Upper lobe of left lung (tissue), 6 donors: ENCODE measurements around the gene RNF180. TPM values are rescaled to one million over a fixed set of nuclear protein-coding genes. Genes with fewer than 3 reads are reported as not detected.
"Not testable (repeated sequence)": the region's sequence is repeated elsewhere in the genome, so short reads cannot be mapped to it uniquely, and the experiment has no call there.

Source experiments
- ATAC-seq, 2 donors: fragments of 200-7000 bp; cut with Tn5 transposase; one replicate each; pipeline ENCODE4 v1.9.1; 2022; ENCODE audit warnings: mild to moderate bottlenecking in 2 of 2, moderate library complexity in 2 of 2; ENCODE audit not compliant: low FRiP score in 2 of 2
- DNase-seq, 2 donors: peaks; one replicate each; pipeline ENCODE4 v3.0.0-alpha.2; 2019 to 2020
- H3K27ac ChIP-seq, 4 donors: fragments of 200-600 bp; sonication (generic); one replicate each; pipeline ENCODE4 v1.5.1; 2016 to 2019
- H3K27me3 ChIP-seq, 4 donors: fragments of 200-600 bp; sonication (generic); one replicate each; pipeline ENCODE4 v1.5.1; 2017 to 2019
- H3K36me3 ChIP-seq, 4 donors: fragments of 200-600 bp; sonication (generic); one replicate each; pipeline ENCODE4 v1.5.1; 2016 to 2019
- H3K4me1 ChIP-seq, 4 donors: fragments of 200-600 bp; sonication (generic); one replicate each; pipeline ENCODE4 v1.5.1; 2018 to 2019
- H3K4me3 ChIP-seq, 4 donors: fragments of 200-600 bp; sonication (generic); one replicate each; pipeline ENCODE4 v1.5.1; 2017 to 2019; ENCODE audit warnings: mild to moderate bottlenecking in 2 of 4, moderate library complexity in 1 of 4
- H3K9me3 ChIP-seq, 4 donors: fragments of 200-600 bp; sonication (generic); one replicate each; pipeline ENCODE4 v1.5.1; 2018 to 2019
- EP300 ChIP-seq, 4 donors: sonication (generic); formaldehyde crosslinking; IDR thresholded peaks; one replicate each; pipeline ENCODE4 v1.5.1; 2017; ENCODE audit warnings: antibody characterized with exemption in 4 of 4, control low read depth in 2 of 4
- POLR2A ChIP-seq, 4 donors: fragments of 450-650 bp; IDR thresholded peaks; one replicate each; pipeline ENCODE4 v1.5.1; 2016 to 2017; ENCODE audit warnings: antibody characterized with exemption in 4 of 4, mild to moderate bottlenecking in 2 of 4
- POLR2AphosphoS5 ChIP-seq, 2 donors: sonication (generic); formaldehyde crosslinking; IDR thresholded peaks; one replicate each; pipeline ENCODE4 v1.5.1; 2017; ENCODE audit warnings: antibody characterized with exemption in 2 of 2
- WGBS, 2 donors: methylation state at CpG; one replicate each; pipeline ENCODE4 v1.1.5; 2017 to 2018; 5-methylcytosine and 5-hydroxymethylcytosine counted together
- total RNA-seq, 6 donors: library from RNA; depleted of rRNA in 4 of 6; stranded (reverse); fragments of >200 nt in 4 of 6; gene quantifications; one replicate each; pipeline versions ENCODE4 v1.1.0 to v1.2.1, GENCODE V29; 2016 to 2021
- TF ChIP-seq, protein P1 (sequence below), 6 experiments: fragments of 450-650 bp in 4 of 6; fragments of 200-600 bp in 2 of 6; sonication (generic) in 2 of 6; IDR thresholded peaks; one replicate each; pipeline ENCODE4 v1.5.1; 2016 to 2019; ENCODE audit warnings: antibody characterized with exemption in 6 of 6
- donor health status: DM: no; HTN: no; CAD: no; lungs with moderate emphysema.
- donor health status: DM: no; HTN: yes; CAD: no; lungs with severe emphysema.

RNF180 gene
- total RNA-seq, 6 donors from 2014 or later = 5.0 to 17.4 (median 9.7) TPM

DNA sequence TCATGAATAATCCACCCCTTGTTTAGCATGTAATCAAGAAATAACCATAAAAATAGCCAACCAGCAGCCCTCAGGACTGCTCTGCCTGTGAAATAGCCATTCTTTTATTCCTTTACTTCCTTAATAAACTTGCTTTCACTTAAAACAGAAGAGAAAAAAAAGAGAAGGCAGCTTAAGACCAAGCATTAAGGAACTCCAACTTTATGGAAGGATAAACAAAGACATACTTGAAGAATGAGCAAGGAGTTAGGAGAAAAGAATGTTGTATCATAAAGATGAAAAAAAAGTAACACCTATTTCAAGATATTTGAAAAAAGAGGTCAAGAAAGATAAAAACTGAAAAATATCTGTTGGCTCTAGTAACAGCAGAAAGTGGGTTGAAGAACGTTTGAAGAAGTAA lies 107.6 kb downstream of the RNF180 start:
- WGBS, 2 donors = 33% methylated on average over 1 of the region's 1 CpG

DNA sequence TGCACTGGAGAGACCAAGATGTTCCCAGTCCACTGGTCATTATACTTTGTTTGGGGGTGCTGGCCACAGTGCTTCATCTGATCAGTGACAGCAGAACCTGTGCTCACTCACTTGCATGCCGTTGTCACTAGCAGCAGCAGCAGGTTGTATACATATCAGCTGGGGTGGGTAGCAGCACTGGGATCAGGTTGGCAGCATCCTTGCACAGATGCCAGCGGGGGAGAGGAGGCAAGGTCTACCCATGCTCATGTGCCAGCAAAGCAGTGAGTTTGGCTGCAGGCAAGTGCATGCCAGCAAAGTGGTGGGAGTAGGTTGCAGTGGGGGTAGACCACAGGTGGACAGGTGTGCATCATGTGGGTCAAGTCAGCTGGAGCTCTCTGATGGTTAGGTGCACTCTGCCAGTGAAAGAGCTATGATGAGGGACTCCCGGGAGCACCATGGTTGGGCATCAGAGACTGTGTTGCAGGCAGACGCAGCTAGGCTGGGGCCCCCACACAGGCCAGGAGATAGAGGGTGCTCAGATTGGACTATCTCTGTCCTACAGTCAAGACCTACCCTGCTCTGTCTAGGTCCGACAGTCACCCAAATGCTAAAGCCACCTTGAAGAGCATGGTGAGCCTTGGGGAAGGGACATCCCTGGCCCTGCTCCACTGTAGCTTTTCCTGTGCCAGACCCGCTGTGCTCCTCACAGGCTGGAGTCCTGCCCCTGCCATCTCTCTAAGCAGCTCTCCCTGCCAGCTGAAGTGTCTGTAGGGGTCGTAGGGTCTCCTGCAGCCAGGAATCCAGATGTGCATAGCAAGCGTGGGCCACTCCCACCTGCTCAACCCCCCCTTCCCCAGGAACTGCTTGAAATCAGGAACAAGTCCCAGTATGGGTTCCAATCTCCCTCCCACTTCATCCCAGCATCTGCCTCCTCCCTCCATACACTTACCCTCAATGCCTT lies 119.8 kb downstream of the RNF180 start:
- WGBS, 2 donors = 75 to 86% methylated on average over 6 to 8 of the region's 8 CpGs
- TF ChIP-seq EP300 (IDR thresholded peaks at IDR 0.05) (no peak), POLR2AphosphoS5 (IDR thresholded peaks at IDR 0.05) (no peak), POLR2A (IDR thresholded peaks at IDR 0.05) (no peak)
- TF ChIP-seq, protein P1, sequence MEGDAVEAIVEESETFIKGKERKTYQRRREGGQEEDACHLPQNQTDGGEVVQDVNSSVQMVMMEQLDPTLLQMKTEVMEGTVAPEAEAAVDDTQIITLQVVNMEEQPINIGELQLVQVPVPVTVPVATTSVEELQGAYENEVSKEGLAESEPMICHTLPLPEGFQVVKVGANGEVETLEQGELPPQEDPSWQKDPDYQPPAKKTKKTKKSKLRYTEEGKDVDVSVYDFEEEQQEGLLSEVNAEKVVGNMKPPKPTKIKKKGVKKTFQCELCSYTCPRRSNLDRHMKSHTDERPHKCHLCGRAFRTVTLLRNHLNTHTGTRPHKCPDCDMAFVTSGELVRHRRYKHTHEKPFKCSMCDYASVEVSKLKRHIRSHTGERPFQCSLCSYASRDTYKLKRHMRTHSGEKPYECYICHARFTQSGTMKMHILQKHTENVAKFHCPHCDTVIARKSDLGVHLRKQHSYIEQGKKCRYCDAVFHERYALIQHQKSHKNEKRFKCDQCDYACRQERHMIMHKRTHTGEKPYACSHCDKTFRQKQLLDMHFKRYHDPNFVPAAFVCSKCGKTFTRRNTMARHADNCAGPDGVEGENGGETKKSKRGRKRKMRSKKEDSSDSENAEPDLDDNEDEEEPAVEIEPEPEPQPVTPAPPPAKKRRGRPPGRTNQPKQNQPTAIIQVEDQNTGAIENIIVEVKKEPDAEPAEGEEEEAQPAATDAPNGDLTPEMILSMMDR (IDR thresholded peaks at IDR 0.05) = no peak
- Histone ChIP-seq H3K9me3 (peaks cover 0 to 12% (median 7%) of the 10 kb centered on the region in 4 donors), H3K4me1 (no peaks in the 10 kb centered on the region), H3K36me3 (no peaks in the 10 kb centered on the region), H3K27ac (no peak overlapping the region), H3K27me3 (no peaks in the 10 kb centered on the region), H3K4me3 (no peak overlapping the region)
- ATAC-seq = peak in 1 of 2 donors; percentile 23
- peak in 1 of 2 donors; percentile 16 for DNase-seq

More for the DNA sequence above, 107.6 kb downstream of the RNF180 start:
- H3K9me3 ChIP-seq = no peaks in the 10 kb centered on the region
- ATAC-seq (no peak), DNase-seq (no peak)
- no peak overlapping the region for H3K27ac ChIP-seq
- TF ChIP-seq POLR2A (IDR thresholded peaks at IDR 0.05) (no peak), EP300 (IDR thresholded peaks at IDR 0.05) (no peak), POLR2AphosphoS5 (IDR thresholded peaks at IDR 0.05) (no peak)
- TF ChIP-seq, protein P1 (IDR thresholded peaks at IDR 0.05) = no peak
- no peaks in the 10 kb centered on the region for H3K36me3 ChIP-seq
- H3K4me3 ChIP-seq = no peak overlapping the region
- H3K27me3 ChIP-seq = no peaks in the 10 kb centered on the region
- H3K4me1 ChIP-seq = peaks cover 0 to 4% (median 0%) of the 10 kb centered on the region in 4 donors

DNA sequence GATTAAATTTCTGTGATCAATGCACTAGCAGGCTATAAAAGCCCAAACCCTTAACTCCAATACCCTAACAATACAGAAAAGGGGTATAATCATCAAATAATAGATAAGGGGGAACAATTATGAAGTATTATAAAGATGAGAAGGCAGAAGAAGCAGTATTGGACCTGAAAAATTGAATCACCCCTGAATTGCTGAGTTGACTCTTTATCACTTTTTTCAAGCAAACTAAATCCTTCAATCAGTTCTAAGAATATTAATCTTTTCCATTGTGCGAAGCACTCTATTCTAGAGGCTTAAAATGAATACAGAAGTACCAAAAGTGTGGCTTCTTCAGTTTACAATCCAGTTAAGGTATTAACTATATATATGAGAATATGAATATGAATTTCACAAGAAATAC lies 120.7 kb downstream of the RNF180 start:
- Histone ChIP-seq H3K4me3 (no peak overlapping the region), H3K27me3 (no peaks in the 10 kb centered on the region), H3K36me3 (no peaks in the 10 kb centered on the region), H3K27ac (no peak overlapping the region), H3K4me1 (no peaks in the 10 kb centered on the region), H3K9me3 (peaks cover 0 to 12% (median 5%) of the 10 kb centered on the region in 4 donors)
- WGBS, 2 donors = 83 to 89% methylated on average over 1 of the region's 1 CpG
- TF ChIP-seq POLR2A (IDR thresholded peaks at IDR 0.05) = no peak
- TF ChIP-seq EP300 (IDR thresholded peaks at IDR 0.05) = no peak
- TF ChIP-seq POLR2AphosphoS5 (IDR thresholded peaks at IDR 0.05) = no peak
- TF ChIP-seq, protein P1 (IDR thresholded peaks at IDR 0.05) = no peak
- no peak for DNase-seq
- ATAC-seq = no peak

DNA sequence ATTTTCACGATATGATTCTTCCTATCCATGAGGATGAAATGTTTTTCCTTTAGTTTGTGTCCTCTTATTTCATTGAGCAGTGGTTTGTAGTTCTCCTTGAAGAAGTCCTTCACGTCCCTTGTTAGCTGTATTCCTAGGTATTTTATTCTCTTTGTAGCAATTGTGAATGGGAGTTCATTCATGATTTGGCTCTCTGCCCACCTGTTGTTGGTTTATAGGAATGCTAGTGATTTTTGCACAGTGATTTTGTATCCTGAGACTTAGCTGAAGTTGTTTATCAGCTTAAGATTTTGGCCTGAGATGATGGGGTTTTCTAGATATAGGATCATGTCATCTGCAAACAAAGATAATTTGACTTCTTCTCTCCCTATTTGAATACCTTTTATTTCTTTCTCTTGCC lies 122.9 kb downstream of the RNF180 start:
- H3K4me1 ChIP-seq, H3K4me3 ChIP-seq, H3K9me3 ChIP-seq, ATAC-seq, DNase-seq, H3K27me3 ChIP-seq, H3K36me3 ChIP-seq, H3K27ac ChIP-seq: not testable (repeated sequence)
- WGBS, 2 donors = 92 to 96% methylated on average over 2 of the region's 2 CpGs

DNA sequence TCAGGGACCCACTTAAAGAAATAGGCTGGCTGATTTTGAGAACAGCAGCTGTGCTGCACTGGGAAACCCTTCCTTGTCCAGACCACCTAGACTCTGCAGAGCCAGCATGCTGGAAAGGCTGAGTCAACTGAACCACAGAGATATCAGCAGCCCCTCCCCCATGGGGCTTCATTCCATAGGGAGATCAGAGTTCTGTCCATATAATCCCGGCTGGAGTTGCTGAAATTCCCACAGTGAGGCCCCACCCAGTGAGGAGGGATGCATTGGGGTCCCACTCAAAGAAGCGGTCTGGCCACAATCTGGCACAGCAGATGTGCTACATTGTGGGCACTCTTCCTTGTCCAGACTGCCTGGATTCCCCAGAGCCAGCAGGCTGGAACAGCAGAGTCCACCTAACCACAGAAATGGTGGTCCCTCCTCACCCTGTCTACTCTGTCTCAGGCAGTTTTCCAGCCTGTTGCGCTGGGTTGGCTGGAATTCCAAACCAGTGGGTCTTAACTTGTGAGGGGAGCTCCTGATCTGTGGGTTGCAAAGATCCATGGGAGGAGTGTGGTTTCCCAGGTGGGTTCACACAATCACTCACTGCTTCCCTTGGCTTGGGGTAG lies 127.1 kb downstream of the RNF180 start:
- no peak for TF ChIP-seq POLR2AphosphoS5 (IDR thresholded peaks at IDR 0.05)
- TF ChIP-seq EP300 (IDR thresholded peaks at IDR 0.05) = no peak
- TF ChIP-seq, protein P1 (IDR thresholded peaks at IDR 0.05) = no peak
- no peak for TF ChIP-seq POLR2A (IDR thresholded peaks at IDR 0.05)
- Histone ChIP-seq H3K4me3 (no peak overlapping the region), H3K36me3 (no peaks in the 10 kb centered on the region), H3K9me3 (no peaks in the 10 kb centered on the region), H3K4me1 (no peaks in the 10 kb centered on the region), H3K27me3 (no peaks in the 10 kb centered on the region), H3K27ac (no peak overlapping the region)
- ATAC-seq (no peak), DNase-seq (no peak)
- 79 to 100% methylated on average over 2 to 3 of the region's 3 CpGs for WGBS, 2 donors
